GM21576 (cell line): ENCODE data around the gene TCF12.
"Not testable (repeated sequence)": the region's sequence is repeated elsewhere in the genome, so short reads cannot be mapped to it uniquely, and the experiment has no call there.

Experiments used
- ATAC-seq: cut with Tn5 transposase; IDR thresholded peaks from one replicate; pipeline ENCODE4 v1.9.1; 2021; ENCODE audit warnings: mild to moderate bottlenecking, moderate library complexity; ENCODE audit not compliant: unreplicated experiment

Gene TCF12

GRCh38 chr15:56973463-56973862 lies 55.0 kb downstream of the TCF12 start:
- no peak for ATAC-seq

- no peak for ATAC-seq
These were observed 58.8 kb downstream of the TCF12 start for GRCh38 chr15:56977232-56977631.

- ATAC-seq, result no peak
These were observed 60.6 kb downstream of the TCF12 start for GRCh38 chr15:56978898-56979662.

DNA sequence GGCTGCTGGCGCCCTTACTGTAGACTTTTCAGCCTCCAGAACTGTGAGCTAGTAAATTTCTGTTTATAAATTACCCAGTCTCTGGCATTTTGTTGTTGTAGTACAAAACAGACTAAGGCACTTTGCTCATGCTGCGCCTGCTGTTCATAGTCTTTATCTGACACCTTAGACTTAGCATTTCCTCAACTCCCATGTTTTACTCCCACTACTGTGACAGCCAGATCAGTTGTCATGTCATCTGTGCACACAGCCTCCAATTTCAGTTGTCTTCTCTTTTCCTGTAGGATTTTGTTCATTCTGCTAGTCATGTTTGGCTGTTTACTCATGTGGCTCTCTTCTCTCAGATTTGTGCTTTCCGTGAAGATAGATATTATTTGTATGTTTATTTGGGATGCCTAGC lies 62.0 kb downstream of the TCF12 start:
- ATAC-seq, result no peak

- ATAC-seq, result no peak
These were observed 62.7 kb downstream of the TCF12 start for GRCh38 chr15:56981160-56981559.

GRCh38 chr15:56982987-56983386 lies 64.5 kb downstream of the TCF12 start:
- no peak for ATAC-seq

GRCh38 chr15:56984681-56985481 lies 66.4 kb downstream of the TCF12 start:
- no peak for ATAC-seq

DNA sequence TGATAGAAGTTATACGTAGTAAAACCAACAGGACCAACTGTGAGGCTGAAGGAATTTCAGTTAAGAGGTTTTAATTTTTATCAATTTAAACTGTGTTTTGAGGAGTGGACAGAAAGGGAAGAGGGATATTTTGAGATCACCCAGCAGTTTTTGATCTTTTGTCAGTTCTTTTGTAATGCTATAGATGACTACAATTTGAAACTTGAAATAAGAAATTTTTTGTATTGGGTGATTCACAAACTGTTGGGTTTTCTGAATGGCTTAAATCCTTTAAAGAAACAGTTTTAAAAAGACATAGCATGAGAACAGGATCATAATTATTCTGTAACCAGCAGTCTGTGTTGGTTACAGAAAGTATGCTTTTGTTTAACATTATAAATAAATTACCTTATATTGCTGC lies 67.4 kb downstream of the TCF12 start:
- no peak for ATAC-seq

- no peak for ATAC-seq
These were observed 68.8 kb downstream of the TCF12 start for GRCh38 chr15:56987286-56987685.

DNA sequence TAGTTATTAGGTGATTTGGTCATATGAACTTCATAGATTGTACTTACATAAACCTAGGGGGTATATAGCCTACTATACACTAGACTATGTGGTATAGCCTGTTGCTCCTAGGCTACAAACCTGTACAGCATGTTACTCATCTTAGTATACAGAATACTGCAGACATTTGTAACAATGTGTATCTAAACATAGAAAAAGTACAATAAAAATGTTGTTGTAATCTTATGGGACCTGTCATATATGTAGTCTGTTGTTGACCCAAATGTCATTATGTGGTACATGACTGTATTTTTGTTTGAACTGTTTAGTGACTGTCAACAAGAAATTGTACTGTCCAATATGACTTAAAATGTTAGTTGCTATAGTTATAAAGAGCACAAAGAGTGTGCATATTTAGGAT lies 69.8 kb downstream of the TCF12 start:
- no peak for ATAC-seq

- no peak for ATAC-seq
These were observed 71.0 kb downstream of the TCF12 start for GRCh38 chr15:56989411-56989924.

DNA sequence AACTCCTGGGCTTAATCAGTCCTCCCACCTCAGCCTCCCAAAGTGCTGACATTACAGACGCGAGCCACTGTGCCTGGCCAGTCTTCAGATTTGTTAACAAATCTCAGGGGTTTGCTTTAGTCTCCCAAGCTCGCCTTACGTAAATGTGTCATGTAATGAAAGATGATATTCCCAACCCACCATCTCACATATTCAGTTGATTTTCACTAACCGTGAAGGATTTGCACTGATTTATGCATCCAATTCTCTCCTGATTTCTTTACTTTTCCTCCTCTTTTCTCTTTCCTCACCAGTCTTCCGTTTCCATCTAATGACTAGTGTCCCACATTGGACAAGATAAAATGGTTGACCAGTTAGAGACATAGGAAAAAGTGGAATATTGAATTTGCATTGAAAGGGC lies 72.6 kb downstream of the TCF12 start:
- no peak for ATAC-seq

DNA sequence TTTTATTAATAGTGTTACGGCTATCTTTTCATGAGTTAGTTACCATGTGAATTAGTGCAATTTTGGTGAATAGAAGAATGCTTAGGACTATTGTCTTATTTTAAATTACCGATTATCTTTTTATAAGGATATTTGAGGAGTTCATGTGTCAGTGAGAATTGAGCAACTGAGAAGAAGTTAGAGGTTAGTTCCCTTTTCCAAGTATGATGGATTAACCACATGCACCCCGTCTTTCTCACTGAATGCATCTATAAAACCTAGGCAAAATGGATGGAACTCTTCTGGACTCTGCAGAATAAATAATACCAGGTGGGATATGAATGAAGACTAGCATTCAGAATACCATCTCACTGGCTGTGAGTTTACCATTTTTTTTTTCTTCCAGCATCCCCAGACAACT lies 74.3 kb downstream of the TCF12 start:
- no peak for ATAC-seq

DNA sequence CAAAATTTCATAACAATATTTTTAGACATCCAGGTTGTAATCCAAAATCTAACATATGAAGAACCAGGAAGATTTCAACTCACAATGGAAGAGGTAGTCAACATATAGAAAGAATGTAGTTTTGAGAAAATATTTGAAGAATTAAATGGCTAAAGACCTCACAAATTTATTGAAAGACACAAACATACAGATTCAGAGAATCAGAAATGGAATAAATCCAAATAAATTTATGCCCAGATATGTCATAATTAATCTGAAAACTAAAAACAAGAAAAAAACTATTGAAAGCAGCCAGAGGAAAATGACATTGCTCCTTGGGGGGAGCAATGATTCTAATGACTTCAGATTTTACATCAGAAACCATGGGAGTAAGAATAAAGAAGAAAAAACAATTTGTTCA lies 75.8 kb downstream of the TCF12 start:
- no peak for ATAC-seq

DNA sequence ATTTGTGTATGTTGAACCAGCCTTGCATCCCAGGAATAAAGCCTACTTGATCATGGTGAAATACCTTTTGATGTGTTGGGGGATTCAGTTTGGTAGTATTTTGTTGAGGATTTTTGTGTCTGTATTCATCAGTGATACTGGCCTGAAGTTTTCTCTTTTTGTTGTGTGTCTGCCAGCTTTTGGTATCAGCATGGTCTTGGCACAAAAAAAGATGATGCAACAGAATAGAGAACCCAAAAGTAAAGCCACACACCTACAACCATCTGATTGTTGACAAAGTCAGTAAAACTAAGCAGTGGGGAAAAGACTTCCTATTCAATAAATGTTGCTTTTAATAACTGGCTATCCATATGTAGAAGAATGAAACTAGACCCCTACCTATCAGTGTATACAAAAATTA lies 77.6 kb downstream of the TCF12 start:
- ATAC-seq, result no peak

DNA sequence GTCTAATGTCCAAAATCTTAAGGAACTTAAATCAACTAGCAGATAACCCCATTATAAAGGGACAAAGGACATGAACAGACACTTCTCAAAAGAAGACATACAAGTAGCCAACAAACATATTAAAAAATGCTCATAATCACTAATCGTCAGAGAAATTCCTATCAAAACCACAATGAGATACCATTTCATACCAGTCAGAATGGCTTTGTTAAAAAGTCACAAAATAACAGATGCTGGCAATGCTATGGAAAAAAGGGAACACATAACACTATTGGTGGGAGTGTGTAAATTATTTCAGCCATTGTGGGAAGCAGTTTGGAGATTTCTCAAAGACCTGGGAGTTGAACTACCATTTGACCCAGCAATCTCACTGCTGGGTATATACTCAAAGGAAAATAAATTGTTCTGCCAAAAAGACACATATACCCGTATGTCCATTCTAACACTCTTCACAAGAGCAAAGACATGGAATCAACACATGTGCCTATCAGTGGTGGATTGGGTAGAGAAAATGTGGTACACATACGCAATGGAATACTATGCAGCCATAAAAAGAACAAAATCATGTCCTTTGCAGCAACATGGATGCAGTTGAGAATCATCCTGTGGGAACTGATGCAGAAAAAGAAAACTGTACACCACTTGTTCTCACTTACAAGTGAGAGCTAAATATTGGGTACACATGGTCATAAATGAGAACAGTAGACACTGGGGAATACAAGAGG lies 78.5 kb downstream of the TCF12 start:
- ATAC-seq, result no peak

GRCh38 chr15:57003418-57003817 lies 85.0 kb downstream of the TCF12 start:
- no peak for ATAC-seq

DNA sequence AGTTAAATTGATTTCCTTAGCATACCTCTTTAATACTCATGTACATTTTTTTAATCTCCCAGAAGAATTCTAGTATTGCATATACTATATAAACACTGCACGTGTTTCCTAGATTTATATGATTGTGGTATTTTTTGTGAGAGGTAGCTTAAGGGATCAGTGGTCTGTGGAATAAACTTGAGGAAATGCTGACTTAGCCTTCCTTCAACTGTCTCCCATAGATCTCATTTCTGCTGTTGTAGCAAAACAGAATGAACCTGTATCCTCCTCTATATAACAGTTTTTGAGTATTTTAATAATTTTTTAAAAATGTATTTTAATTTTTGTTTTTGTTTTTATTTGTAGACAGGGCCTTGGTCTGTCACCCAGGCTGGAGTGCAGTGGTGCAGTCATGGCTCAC lies 86.8 kb downstream of the TCF12 start:
- no peak for ATAC-seq

DNA sequence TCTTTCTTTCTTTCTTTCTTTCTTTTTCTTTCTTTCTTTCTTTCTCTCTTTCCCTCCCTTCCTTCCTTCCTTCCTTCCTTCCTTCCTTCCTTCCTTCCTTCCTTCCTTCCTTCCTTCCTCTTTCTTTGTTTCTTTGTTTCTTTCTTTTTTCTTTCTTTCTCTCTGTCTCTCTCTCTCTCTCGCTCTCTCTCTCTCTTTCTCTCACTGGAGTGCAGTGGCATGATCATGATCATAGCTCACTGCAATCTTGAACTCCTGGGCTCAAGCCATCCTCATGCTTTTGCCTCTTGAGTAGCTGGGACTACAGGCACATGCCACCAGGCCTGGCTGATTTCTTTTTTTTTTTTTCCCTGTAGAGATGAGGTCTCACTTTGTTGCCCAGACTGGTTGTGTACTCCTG lies 89.4 kb downstream of the TCF12 start:
- ATAC-seq, result not testable (repeated sequence)

DNA sequence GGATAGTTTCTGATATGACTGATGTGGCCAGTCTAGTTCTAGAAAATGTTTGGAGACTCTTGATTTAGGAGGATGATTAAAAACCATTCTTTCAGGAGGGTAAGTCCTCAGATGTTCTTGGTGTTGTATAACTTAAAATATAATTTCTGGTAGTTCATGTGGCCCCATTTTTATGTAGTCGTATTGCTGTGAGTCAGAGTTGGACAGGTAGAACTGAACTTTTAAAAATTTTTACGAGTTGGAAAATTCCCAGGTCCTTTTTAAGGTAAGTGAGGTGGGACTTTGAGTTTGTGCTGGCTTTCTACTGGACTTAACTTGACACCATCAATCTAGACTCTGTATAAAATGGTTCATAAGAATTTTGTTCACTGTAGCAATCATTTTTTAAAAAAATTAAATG lies 92.3 kb downstream of the TCF12 start:
- no peak for ATAC-seq

DNA sequence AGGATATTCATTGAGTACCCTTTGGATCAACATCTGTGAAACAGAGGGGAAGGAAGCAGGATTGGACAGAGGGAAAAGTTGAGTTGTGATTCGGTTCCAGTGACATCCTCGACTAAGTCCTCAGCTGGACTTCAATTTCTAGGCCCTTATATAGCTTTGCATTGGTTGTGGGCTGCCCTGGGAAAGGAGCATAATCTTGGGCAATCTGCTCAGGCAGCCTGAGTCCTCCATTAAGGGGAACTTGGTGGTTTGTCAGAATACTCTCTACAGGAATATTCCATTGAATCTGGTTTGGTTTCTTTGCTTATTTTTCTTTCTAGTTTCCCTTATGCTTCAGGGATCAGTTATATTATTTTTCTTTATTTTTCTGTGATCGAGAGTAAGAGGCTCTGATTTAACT lies 94.1 kb downstream of the TCF12 start:
- ATAC-seq, result no peak

- ATAC-seq, result not testable (repeated sequence)
These were observed 96.5 kb downstream of the TCF12 start for GRCh38 chr15:57014896-57015295.
